Measurements from ENCODE around the gene PROK1. TPM values are rescaled to one million over a fixed set of nuclear protein-coding genes. Genes with fewer than 3 reads are reported as not detected.

PROK1 gene
- total and polyA plus RNA-seq, 2 experiments from 2014 or later, result not detected

DNA sequence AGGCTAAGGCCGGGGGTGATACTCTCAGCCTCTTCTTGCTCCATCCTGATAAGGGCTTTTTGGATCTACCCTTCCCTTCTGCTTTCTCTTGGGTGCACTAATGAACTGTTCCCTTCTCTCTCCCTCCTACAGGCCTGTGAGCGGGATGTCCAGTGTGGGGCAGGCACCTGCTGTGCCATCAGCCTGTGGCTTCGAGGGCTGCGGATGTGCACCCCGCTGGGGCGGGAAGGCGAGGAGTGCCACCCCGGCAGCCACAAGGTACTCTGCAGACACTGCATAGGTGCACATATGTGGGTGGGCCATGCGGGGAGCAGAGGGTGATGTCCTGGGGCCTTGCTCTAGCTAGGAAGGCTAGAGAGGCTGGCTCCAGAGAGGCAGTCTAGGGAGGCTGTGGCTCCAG is 2.9 kb downstream of the PROK1 start:
- H3F3A ChIP-seq (replicated peaks; ENCODE audit: low read depth), result no peaks in the 10 kb centered on the region
- no peak for DNase-seq (ENCODE audit: low spot score)
- peaks cover 13% of the 10 kb centered on the region for H3K27me3 Mint-ChIP-seq (ENCODE audit: insufficient read depth, low read depth, poor library complexity)
- no peak for TF ChIP-seq NANOG (IDR thresholded peaks at IDR 0.05; ENCODE audit: borderline replicate concordance)
- no peak for TF ChIP-seq STAT1 (IDR thresholded peaks at IDR 0.05; ENCODE audit: unreplicated experiment)
- no peak for TF ChIP-seq REST (IDR thresholded peaks at IDR 0.05; ENCODE audit: unreplicated experiment)
- TF ChIP-seq ZNF331 (CRISPR knock-in tag; IDR thresholded peaks at IDR 0.05; ENCODE audit: low read depth), result no peak
- TF ChIP-seq ETS1 (IDR thresholded peaks at IDR 0.05), result no peak
- no peak for TF ChIP-seq POLR2AphosphoS5 (IDR thresholded peaks at IDR 0.05; ENCODE audit: low read depth)
- TF ChIP-seq, protein P1, sequence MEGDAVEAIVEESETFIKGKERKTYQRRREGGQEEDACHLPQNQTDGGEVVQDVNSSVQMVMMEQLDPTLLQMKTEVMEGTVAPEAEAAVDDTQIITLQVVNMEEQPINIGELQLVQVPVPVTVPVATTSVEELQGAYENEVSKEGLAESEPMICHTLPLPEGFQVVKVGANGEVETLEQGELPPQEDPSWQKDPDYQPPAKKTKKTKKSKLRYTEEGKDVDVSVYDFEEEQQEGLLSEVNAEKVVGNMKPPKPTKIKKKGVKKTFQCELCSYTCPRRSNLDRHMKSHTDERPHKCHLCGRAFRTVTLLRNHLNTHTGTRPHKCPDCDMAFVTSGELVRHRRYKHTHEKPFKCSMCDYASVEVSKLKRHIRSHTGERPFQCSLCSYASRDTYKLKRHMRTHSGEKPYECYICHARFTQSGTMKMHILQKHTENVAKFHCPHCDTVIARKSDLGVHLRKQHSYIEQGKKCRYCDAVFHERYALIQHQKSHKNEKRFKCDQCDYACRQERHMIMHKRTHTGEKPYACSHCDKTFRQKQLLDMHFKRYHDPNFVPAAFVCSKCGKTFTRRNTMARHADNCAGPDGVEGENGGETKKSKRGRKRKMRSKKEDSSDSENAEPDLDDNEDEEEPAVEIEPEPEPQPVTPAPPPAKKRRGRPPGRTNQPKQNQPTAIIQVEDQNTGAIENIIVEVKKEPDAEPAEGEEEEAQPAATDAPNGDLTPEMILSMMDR (conservative IDR thresholded peaks at IDR 0.05; ENCODE audit: low read depth in 2 of 2), result no peak
- no peak for TF ChIP-seq CREB1 (CRISPR knock-in tag; IDR thresholded peaks at IDR 0.05; ENCODE audit: low read depth)
- TF ChIP-seq EZH2 (IDR thresholded peaks at IDR 0.05; ENCODE audit: low read depth, unreplicated experiment), result no peak
- no peak for TF ChIP-seq ZNF114 (CRISPR knock-in tag; IDR thresholded peaks at IDR 0.05)
- no peak for TF ChIP-seq ZNF462 (CRISPR knock-in tag; IDR thresholded peaks at IDR 0.05)
- no peak for TF ChIP-seq JUNB (IDR thresholded peaks at IDR 0.05; ENCODE audit: unreplicated experiment)
- no peak for TF ChIP-seq EZH2phosphoT487 (IDR thresholded peaks at IDR 0.05; ENCODE audit: unreplicated experiment)
- no peak overlapping the region for H3K4me3 ChIP-seq
- H2AFZ ChIP-seq, result no peak overlapping the region
- no peak overlapping the region for H3K4me2 ChIP-seq
- peaks cover 26% of the 10 kb centered on the region for H3K4me1 Mint-ChIP-seq
- H3K36me3 ChIP-seq (ENCODE audit: insufficient read depth), result no peaks in the 10 kb centered on the region
- no peaks in the 10 kb centered on the region for H4K20me1 ChIP-seq (replicated peaks; ENCODE audit: insufficient read depth)
- no peak overlapping the region for H3K27ac ChIP-seq (ENCODE audit: low read depth)
- no peaks in the 10 kb centered on the region for H3K79me2 ChIP-seq (replicated peaks; ENCODE audit: insufficient read depth)
- peaks cover 15% of the 10 kb centered on the region for H3K4me1 ChIP-seq (ENCODE audit: insufficient read depth)
- no peak overlapping the region for H3K27ac Mint-ChIP-seq
- H3K36me3 Mint-ChIP-seq (ENCODE audit: low read depth), result no peaks in the 10 kb centered on the region
- ATAC-seq, result no peak
- H3K27me3 ChIP-seq (ENCODE audit: insufficient read depth), result no peaks in the 10 kb centered on the region
- H3K4me3 Mint-ChIP-seq, result no peak overlapping the region
- H3K9me3 Mint-ChIP-seq, result no peaks in the 10 kb centered on the region
- H3K9me2 ChIP-seq (ENCODE audit: insufficient read depth), result no peaks in the 10 kb centered on the region
